Activated CD8-positive, alpha-beta memory T cell treated with anti-CD3 and anti-CD28 coated beads, Interleukin-2, amount 50 U/mL, for 24 hours (primary cell): ENCODE data around the gene GPR153.

ENCODE experiments used
- DNase-seq: peaks from one replicate; pipeline ENCODE4 v3.0.0-alpha.2; 2020; ENCODE audit errors: extremely low read depth

Gene GPR153

DNA sequence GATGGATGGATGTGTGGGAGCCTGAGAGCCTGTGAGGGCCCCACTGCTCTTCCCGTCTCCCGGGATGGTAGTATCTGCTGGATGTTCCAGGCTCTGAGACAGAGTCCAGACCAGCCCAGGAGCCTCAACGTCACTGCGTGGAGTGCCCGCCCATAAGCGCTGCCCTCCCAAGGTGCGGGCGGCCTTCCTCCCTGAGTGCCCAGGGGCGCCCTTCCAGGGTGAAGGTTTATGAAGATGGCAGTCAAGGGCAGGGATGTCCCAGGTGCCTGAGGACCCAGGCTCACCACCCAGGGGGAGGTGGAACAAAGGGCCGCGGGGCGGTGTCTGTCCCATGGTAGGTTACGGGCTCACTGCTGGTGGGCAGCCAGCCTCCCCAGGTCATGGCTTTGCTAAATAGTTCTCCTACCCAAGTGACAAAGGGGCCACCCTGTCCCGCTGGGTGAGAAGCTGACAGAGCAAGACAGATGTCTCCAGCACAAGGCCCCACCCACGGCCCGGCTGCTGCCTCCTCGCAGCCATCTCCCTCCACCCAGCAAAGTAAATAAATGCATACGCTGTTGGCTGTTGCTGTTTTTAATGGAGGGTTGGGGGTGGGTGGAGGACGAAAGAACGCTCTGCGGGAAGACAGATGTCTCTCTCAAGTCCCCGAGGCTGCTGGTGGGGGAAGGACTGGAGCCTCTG, 9.0 kb upstream of the GPR153 start:
- DNase-seq, result no peak

DNA sequence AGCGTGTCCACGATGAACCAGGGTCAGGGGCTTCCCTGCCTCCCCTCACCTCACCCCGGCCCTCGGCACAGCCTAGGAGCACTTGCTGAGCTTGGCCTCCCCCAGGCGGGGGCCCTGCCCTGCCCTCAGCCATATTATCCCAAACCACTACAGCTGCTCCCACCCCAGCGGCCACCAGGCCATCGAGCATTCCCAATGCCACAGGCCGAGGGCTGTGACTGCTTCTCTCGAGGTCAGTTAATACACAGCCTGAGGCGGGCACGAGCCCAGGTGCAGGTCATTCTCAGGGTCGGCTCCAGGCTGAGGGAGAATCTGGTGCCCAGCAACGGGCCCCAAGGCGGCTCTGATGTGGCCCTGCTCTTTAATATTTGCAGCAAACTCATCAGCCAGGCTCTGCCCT, 8.4 kb upstream of the GPR153 start:
- DNase-seq, result no peak

DNA sequence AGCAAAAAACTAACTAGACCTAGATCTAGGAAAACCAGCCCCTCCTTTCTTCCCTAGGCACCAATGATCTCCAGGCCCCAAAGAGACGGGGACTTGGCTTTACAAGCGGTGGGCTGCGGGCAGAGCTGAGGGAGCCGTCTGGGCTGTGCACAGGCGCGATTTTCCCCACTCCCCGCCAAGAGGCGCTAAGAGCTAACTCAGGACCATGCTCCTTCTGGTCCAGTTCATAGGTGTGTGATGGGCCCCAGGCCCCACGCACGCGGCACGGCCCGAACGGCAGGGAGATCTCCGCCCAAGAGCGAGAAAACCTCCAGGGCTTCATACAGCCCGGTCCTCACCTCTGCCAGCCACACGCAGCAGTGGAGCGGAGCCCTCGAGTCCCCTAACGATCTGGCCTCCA, 7.5 kb upstream of the GPR153 start:
- no peak for DNase-seq

DNA sequence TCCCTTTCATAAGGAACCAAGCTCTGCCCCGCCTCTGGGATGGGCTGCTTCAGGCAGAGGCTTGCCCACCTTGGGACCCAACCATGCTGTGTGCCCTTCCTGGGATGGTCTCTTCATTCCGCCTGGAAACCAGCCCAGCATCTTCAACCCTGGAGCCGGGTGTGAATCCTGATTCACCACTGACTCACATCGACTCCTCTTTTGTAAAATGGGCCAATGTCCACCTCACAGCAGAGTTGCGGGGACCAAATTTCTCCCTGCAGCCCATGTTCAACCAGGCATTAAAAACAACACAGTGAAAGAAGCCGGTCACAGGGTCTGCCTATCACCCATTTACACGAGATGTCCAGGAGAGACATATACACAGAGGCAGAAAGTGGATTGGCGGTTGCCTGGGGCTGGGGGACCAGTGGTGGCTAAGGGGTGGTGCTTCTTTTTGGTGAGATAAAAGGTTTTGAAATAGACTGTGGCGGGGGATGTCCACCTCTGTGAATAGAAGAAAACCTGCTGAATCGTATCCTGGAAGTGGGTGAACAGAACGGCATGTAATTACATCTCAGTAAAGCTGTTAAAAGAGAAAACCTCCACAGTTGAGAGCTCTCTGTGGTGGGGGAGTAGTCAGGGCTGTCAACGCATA, 6.9 kb upstream of the GPR153 start:
- no peak for DNase-seq

DNA sequence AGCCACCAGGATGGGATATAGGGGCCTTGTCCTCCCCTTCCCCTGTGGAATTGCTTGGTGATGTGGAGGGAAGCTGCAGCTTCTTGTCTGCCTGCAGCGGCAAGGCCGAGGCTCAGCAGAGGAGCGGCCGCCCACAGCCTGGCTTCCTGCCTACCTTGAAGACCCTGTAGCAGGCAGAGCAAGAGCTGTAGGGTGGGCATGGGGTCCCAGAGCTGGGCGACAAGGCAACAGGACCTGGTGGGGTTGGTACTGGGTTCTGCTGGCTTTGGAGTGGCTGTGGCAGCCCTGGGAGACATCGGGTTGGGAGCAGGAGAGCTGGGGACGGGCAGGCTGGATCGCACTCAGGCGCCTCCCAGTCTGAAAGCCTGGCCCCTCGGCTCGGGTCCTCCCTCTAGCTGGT, 5.7 kb upstream of the GPR153 start:
- no peak for DNase-seq

DNA sequence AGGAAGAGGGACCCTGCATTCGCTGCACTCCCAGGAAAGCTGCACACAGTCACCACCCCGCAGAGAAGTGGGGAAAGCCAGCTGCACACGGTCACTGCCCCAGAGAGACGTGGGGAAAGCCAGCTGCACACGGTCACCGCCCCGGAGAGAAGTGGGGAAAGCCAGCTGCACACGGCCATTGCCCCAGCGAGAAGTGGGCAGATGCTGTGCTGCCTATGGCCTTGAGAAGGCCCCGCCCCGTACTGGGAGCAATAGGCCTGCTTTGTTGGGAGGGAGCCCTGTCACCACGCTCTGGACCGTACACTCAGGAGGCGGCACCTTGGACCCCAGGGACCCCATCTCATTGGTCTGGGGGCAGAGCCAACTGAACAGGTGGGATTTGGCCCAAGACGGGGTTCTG, 4.3 kb upstream of the GPR153 start:
- DNase-seq, result no peak

DNA sequence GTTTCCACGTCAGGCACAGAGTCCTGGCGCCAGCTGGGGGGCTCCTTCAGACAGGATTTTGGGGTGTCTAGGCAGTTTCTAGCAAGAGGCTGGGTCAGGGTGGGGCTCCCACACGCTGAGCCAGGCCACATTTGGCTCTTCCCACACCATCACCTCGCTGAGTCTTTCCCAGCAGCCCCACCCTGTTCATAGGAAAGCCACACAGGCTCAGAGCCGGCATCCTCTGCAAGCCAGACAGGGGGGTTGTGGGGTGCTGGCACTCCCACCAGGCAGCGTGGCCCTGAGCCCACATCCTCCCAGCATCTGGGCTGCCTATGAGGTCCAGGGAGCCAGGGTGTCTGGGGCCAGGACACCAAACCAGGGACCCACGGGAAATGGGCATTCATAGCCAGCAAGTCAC, 2.8 kb upstream of the GPR153 start:
- no peak for DNase-seq

DNA sequence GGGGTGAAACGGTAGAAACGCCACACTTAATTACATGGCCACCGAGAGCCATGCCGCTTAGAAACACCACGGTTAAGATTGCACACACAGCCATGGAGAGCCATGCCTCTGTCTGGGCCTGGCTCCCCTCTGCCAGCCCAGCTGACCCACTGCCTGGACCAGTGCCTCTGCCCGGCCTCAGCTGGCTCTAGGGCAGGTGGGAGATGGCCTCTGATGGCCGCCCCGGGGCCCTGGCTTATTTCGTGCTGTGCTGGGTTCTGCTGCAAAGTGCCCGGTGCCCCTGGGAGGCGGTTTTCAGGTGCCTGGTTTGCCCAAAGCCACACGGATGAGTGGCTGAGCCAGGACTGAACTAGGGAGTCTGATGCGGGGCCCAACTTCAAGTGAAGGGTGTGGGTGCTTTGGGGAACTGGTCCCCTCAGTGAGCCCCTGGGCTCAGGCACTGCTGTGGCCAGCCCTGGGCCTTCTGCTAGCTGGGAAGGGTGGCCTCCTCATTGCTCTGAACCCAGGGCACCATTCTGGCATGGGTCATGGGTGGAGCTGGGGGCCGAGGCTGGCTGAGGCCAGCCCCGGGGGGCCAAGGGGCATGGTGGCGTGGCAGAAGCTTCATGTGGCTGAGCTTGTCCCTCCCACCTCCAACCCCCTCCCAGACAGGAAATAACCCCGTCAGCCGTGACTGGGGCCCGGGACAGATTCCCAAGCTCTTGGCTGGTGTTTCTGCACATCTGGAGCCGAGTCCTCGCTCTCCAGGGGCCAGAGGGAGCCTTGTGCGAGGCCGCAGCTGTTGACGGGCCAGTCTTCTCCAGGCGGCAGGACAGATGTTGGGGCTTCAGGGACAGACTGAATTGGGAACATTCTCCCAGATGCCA, 1.9 kb upstream of the GPR153 start:
- no peak for DNase-seq

DNA sequence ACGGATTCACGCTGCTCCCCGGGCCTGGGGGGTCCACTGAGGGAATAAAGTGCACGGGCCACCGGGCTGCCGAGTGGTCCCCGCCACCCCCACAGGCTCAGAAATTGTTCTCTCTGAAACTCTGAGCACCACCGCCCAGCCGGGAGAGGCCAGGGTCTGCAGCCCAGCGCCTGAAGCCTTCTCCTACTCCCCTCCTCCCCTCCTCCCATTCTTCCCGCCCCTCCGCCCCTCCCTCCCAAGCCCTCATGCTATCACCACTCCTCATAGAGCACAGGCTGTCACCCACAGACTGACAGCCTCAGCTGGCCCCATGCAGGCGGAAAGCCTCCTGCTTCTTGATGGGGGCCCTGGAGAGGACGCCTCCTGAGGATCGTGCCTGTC, 707 bp upstream of the GPR153 start:
- no peak for DNase-seq

DNA sequence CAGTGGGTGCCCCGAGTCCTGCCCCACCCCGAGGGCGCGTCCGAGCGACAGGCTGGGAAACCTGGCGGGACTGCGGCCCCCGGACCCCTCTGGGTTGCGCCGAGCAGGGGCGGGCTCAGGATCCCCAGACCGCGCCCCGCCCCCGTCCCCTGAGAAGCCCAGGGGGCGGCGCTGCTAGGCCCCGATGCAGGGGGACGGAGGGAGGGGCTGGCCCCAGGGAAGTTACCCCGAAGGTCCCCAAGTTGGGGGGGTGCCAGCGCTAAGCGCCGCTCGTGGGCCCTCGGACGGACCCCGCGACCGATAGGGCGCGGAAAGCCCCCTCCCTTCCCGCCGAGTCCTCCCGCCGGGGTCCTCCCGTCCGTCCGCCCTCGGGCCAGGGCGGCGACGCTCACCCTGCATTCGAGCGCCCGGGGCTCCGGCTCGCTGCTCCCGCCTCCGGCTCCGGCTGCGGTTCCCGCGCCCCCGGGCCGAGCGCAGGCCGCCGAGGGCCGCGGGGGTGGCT, 414 bp downstream of the GPR153 start:
- DNase-seq, result no peak

DNA sequence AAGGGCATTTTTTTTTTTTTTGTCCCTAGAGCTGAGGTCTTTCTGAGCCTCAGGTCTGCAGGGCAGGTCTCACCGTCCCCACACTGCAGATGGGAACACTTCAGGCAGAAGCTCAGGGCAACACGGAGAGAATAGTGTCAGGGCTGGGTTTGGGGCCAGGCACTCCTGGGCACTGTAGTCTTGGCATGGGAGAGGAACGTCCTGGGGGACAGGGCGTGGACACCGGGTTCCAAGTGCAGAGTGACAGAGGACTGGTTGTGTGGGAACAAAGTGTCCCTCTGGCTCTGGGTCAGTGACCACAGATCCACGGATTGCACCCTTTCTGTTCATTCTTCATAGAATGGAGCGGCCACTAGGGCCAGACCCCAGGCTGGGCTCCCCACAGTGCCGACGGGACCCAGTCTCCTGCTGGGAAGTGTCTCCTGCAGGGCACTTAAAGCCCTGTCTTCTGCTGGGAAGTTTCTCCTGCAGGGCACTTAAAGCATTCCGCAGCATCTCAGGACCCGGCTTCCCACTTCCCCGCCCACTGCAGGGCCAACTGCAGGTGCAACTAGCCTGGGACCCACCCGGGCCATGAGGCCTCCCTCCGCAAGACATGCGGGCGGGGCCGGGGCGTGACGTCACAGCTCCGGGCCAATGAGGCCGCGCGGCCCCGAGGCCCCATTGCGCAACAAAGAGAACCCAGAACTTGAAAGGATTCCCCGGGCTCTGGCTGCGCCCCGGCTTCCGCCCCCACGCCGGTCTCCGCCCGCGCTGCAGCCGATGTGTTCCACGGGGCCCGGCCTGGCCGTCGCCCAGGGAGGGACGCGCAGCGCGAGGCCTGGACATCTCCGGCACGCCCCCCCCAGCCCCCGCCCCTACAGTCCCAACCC, 1.2 kb downstream of the GPR153 start:
- DNase-seq, result peak; percentile 51

DNA sequence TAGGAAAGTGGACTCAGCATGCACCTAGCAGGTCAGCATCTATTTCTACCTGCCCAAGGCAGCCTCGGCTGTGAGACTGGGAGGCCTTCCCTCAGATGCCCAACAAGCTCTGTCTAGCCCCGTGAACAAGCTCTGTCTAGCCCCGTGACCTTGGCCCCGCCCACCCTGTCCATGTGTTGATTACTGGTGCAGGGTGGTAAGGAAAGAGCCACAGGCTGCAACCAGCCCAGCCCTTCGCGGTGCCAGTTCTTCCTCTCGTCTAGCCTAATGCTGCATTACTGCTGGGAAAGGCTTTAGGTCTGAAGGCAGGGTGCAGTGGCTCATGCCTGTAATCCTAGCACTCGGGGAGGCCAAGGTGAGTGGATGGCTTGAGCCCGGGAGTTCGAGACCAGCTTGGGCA, 2.2 kb downstream of the GPR153 start:
- no peak for DNase-seq

DNA sequence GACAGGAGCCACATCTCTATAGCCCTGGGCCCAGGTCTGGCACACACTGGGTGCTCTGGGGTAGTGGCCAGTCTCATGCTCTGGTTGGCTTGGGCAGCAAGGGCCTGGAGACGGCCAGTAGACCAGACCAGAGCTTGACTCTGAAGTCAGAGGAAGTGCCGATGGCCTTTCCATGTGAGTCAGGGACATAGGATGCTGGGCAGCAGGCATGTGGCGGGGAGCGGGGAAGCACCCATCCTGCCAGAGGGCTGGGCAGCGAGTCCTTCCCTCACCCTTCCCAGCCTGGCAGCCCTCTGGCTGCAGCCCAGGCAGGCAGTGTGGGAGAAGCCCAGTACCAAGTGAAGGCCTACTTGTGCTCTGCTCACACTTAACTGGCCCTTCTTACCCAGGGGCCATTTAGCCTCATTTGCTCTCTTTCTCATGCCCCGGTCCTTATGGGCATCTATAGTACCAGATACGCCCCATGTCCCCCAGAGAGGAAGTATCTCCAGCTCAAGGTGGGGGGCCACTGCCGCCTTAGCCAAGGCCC, 3.3 kb downstream of the GPR153 start:
- DNase-seq, result no peak

DNA sequence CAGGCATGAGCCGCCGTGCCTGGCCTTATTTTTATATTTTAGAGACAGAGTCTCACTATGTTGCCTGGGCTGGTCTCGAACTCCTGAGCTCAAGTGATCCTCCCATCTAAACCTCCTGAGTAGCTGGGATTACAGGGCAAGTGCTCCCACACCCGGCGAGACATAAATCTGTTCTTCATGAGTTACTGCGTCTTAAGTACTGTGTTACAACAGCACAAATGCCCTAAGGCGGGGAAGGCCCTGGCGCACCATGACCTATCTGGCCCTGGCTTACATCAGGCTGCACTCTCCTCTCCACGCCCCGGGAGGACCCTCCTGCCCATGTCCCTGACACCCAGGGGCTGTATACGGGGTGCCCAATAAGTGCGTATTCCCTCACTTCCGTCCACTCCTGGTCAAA, 4.3 kb downstream of the GPR153 start:
- no peak for DNase-seq

DNA sequence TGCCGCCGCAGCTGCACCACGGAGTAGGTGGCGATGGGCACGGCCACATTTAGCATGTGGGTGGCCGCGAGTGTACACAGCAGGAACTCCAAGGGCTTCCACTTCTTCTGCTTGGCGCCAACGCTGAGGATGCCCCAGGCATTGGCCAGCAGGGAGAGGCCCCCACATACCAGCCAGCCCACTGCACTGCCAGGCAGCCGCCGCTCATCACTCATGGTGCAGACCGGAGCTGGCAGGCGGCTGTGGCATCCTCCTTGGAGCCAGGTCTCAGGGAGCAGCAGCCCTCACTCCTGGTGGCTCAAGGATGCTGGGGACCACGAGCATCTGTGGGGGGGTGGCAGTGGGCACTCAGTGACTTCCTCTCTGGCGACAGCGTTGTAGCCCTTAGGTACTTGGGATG, 6.2 kb downstream of the GPR153 start:
- no peak for DNase-seq

DNA sequence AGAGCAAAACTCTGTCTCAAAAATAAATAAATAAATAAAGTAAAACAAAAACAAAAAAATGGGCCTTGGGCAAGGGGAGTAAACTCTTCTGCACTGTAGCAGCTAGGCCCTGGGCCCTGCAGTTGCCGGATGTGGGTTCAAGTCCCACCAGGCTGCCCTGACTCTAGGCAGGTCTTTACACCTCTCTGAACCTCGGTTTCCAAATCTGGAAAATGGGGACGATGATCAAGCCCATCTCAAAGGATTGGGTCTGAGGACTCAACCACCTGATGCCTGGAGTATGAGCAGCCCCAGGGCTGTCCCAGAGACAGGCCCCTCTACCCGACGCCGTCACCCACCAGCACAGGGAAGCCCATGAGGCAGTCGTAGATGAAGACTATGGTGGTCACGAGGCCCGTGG, 7.5 kb downstream of the GPR153 start:
- DNase-seq, result no peak

DNA sequence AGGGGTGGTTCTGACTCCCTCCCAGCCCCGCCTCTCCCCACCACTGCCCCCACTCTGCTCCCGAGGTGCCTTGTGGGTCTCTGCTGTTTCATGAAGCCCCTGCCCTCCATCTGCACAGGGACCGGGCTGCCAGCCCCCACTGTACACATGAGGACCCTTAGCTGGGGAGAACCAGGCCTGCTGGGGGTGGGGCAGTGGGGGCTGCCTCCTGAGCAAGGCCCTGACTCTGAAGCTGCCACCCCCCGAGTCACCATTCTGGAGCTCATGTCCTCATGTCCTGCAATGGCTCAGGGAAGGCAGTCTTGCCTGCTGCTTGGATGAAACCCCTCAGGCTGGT, 8.6 kb downstream of the GPR153 start:
- DNase-seq, result no peak

DNA sequence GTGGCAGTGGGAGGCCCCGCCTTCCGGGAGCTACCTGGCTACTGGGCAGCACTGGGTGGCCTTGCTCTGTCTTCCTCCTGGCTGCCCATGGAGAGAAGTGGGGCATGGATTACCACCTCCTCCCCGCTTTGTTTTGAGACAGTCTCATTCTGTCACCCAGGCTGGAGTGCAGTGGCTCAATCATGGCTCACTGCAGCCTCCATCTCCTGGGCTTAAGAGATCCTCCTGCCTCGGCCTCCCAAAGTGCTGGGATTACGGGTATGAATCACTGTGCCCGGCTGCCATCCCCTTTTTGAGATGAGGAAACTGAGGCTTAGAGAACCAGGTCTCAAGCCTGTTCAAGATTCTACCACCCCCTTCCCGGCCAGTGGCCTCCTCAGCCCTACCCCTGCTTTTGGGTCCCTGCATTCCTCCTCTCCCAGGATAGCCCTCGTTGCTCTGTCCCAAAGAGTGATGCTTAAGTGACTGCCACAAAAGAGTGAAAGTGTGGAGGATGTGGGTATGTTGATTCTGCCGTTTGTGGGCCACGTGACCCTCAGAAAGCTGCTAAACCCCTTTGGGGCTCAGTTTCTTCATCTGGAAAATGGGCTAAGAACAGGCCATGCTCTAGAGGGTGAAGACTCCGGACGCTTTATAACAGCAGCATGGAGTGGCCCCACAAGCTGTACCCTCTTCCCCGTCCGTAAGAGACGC, 9.1 kb downstream of the GPR153 start:
- no peak for DNase-seq

DNA sequence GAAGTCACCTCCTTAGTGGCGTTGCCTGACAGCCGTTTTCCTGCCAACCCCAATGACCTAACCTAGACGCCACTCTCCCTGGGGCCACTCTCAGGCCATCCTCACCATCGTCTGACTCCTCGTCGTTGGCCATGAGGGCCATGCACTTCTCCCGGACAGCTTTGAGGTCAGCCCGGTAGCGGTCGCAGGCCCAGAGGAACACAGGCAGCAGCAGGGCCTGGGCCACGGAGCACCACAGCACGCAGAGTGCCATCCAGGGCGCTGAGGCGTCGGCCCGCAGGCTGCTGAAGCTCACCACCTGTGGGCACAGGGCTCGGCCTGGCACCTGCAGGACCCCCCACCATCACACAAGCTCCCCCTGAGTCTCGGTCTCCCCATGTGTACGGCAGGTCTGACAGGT, 9.7 kb downstream of the GPR153 start:
- DNase-seq, result no peak

DNA sequence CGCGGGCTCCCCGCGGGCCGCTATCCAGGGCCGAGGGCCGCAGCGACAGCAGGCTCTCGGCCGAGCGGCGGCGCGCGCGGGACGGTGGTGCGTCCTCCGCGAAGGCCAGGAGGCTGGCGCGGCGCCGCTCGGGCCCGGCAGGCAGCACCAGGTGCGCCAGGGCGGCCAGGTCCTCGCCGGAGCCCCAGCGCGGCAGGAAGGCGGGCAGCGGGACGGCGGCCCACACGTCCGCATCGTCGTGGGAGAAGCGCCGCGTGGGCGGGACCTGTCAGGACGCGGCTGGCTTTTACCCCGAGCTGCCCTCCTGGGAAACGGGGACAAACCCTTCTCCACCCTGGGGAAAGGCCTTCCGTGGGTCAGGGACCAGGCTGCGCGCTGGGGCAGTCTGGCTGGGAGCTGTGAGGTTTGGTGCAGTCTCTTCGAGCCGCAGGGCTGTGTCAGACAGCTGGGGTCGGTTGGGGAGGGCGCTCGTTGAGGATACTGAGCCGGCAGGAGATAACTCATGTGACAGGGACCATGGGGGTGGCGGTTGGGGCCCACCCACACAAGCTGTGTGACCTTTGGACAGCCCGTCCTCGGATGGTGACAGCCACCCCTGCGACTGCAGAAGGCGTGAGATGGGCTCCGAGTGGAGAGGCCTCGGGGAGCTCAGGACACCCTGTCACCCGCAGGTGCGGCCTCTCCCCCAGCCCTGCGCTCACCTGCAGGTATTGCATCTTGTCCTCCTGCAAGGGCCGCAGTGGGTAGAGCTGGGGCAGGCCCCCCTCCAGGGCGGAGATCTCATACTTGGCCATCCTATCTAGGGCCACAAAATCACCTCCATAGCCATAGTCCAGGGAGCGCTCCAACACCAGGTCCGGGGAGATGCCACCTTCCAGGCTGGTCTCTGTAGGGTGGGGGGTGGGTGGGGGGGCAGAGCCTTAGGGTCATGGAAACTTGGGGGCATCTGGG, 10.9 kb downstream of the GPR153 start:
- DNase-seq, result no peak
